Effector memory CD8-positive, alpha-beta T cell (primary cell): ENCODE data around the gene CLK3.

Source experiments
- ATAC-seq: fragments of 150-1000 bp; cut with Tn5 transposase; replicated peaks from 2 replicates; pipeline ENCODE4 v1.10.0; 2021; ENCODE audit warnings: mild to moderate bottlenecking, moderate library complexity
- DNase-seq, 3 experiments: peaks; one replicate each; pipeline ENCODE4 v3.0.0; 2021
- H3K27ac Mint-ChIP-seq, 2 donors: one replicate each; pipeline ENCODE4 v1.8.0; 2022; ENCODE audit warnings: mild to moderate bottlenecking in 2 of 2, mixed read lengths in 2 of 2, moderate library complexity in 2 of 2
- H3K27me3 Mint-ChIP-seq, 2 donors: one replicate each; pipeline ENCODE4 v1.8.0; 2022; ENCODE audit warnings: mixed read lengths in 2 of 2
- H3K36me3 Mint-ChIP-seq: one replicate; pipeline ENCODE4 v1.8.0; 2022; ENCODE audit warnings: mild to moderate bottlenecking, moderate library complexity, mixed read lengths; ENCODE audit not compliant: insufficient read depth
- H3K4me1 Mint-ChIP-seq, 2 donors: one replicate each; pipeline ENCODE4 v1.8.0; 2022; ENCODE audit warnings: low read depth in 2 of 2, mixed read lengths in 2 of 2
- H3K4me3 Mint-ChIP-seq, 2 donors: one replicate each; pipeline ENCODE4 v1.8.0; 2022; ENCODE audit warnings: mild to moderate bottlenecking in 2 of 2, mixed read lengths in 2 of 2, moderate library complexity in 2 of 2
- H3K9me3 Mint-ChIP-seq, 2 donors: one replicate each; pipeline ENCODE4 v1.8.0; 2022; ENCODE audit warnings: mixed read lengths in 2 of 2

The CLK3 gene

DNA sequence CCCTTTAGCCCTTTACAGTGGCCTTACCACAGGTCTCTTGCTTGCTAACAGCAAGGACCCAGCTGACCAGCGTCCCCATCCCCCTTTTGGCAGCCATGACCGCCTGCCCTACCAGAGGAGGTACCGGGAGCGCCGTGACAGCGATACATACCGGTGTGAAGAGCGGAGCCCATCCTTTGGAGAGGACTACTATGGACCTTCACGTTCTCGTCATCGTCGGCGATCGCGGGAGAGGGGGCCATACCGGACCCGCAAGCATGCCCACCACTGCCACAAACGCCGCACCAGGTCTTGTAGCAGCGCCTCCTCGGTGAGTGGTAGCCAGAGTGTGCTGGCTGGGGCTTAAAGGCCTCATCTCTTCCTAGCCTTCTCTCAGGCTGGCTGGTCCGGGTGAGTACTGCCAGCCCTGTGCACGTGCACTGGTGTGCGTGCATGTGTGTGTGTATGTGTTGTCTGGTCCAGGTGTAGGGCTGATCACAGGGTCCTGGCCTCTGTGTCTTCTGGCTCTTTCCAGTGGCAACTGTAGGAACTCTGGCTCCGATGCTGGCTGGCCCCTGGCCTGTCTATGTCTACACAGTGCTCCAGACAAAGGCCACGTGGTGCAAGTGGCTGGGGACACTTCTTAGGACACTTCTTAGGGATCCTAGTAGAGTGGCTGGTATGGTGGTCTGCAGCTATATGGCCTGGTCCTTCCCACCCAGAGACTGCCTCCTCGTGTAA, 4.4 kb downstream of the CLK3 start:
- ATAC-seq (no peak), DNase-seq (no peak)
- H3K9me3 Mint-ChIP-seq, result no peaks in the 10 kb centered on the region
- H3K4me1 Mint-ChIP-seq, result peaks cover 50% of the 10 kb centered on the region in 2 donors
- peak overlapping the region in 1 of 2 donors; percentile 85 for H3K27ac Mint-ChIP-seq
- H3K36me3 Mint-ChIP-seq, result peaks cover 70% of the 10 kb centered on the region
- no peak overlapping the region for H3K4me3 Mint-ChIP-seq
- no peaks in the 10 kb centered on the region for H3K27me3 Mint-ChIP-seq

DNA sequence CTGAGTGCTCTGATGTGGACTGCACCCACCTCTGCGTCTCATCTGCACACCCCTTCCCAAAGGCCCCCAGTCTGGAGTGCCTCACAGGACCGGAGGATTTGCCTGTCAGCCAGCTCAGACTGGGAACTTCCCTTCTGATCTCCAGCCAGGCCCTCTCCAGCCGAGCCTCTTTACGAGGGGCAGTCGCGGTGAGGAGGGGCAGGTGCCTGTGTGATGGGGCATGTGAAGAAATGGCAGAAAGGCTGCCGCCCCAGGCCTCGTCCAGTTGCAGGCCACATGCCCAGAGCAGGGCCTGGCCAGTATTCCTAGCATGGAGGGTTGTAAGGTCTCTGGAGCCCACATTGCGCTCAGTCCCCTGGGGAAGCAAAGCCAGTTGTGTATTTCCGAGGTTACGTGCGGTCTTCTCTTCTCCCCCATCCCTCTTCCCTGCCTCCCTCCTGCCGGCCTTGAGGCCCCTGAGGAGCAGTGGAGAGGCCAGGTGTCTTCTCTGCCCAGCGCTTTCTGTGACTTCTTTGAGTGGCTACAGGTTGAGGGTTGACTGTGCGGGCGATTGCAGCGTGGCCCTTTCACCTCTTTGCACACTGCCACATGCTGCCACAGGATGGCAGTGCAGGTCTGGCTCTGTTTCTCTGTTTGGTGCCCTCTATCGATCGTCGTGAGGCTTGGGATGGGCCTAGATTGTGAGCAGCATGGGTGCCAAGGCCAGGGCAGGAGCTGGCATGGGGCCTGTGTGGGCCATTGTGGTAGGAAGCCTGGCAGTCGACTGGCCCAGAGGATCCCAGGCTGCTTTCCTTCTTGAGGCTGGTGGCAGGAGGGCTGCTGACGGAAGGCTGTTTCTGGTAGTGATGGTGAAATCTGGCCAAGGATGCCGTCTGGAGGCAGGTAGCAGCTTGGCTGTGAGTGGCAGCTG, 5.3 kb downstream of the CLK3 start:
- Mint-ChIP-seq H3K36me3 (peaks cover 76% of the 10 kb centered on the region), H3K4me3 (peak overlapping the region; percentile 7 to 42), H3K4me1 (peaks cover 49 to 50% of the 10 kb centered on the region in 2 donors), H3K9me3 (no peaks in the 10 kb centered on the region), H3K27me3 (no peaks in the 10 kb centered on the region), H3K27ac (peak overlapping the region; percentile 9 to 87)
- DNase-seq (peak; percentile 65 to 69 (median 67)), ATAC-seq (peak; percentile 87)

DNA sequence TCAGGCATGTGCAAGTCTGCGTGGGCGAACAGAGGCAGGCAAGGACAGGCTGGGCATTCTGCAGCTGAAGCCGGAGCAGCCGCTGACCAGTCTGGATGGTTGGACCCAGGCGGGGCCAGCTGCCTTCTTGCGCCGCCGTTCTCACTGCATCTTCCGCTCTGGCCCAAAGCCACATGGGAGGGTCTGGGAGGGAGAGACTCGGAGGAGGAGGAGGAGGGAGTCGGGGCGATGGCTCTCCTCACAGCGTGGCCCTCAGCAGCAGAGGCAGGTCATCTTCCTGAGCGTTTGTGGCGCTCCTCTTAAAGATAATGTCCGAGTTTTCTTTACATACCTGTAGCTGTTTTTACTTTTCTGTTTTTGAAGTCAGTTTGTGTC, 5.9 kb downstream of the CLK3 start:
- Mint-ChIP-seq H3K4me1 (peaks cover 46 to 47% of the 10 kb centered on the region in 2 donors), H3K27me3 (no peaks in the 10 kb centered on the region), H3K27ac (peak overlapping the region in 1 of 2 donors; percentile 87), H3K36me3 (peaks cover 75% of the 10 kb centered on the region), H3K9me3 (no peaks in the 10 kb centered on the region), H3K4me3 (no peak overlapping the region)
- ATAC-seq, result no peak
- no peak for DNase-seq

DNA sequence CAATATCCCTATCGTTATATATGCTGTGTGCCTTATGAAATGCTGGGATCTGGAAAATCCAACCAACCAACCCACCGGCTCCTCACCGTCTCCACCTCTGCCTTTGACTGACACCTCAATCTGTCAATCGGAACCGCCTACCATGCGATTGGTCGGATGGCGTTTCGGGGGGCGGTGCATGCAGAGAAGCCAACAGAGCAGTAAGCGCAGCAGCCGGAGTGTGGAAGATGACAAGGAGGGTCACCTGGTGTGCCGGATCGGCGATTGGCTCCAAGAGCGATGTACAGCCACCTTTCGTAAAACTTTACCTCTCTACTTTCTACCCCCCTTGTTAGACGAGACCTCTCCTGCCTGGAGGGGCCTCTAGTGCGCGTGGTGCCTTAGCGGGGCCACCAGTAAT, 6.3 kb downstream of the CLK3 start:
- no peak for DNase-seq
- no peaks in the 10 kb centered on the region for H3K9me3 Mint-ChIP-seq
- H3K36me3 Mint-ChIP-seq, result peaks cover 72% of the 10 kb centered on the region
- H3K27ac Mint-ChIP-seq, result no peak overlapping the region
- ATAC-seq, result no peak
- H3K4me1 Mint-ChIP-seq, result peaks cover 42 to 43% of the 10 kb centered on the region in 2 donors
- no peaks in the 10 kb centered on the region for H3K27me3 Mint-ChIP-seq
- no peak overlapping the region for H3K4me3 Mint-ChIP-seq

DNA sequence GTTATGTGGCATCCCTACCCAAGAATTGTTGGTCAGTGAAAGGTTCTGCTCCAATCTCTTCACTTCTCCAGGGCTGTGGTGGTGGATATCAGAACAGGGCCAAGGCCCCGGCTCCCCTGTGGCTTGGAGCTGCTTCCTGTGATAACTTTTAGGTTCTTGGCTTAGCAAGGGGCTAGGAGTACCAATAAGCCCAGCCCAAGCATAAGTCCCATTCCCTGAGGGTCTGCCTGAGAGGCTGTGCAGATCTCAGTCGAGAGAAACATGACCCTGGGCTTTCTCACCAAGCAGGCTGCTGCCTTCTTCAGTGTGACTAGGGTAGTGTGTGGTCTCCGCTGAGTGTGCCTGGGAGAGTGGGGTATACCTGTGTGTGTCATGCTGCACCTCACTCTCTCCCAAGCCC, 7.1 kb downstream of the CLK3 start:
- Mint-ChIP-seq H3K27me3 (no peaks in the 10 kb centered on the region), H3K9me3 (no peaks in the 10 kb centered on the region), H3K4me1 (peaks cover 34 to 35% of the 10 kb centered on the region in 2 donors), H3K36me3 (peaks cover 79% of the 10 kb centered on the region), H3K27ac (no peak overlapping the region), H3K4me3 (no peak overlapping the region)
- no peak for ATAC-seq
- DNase-seq, result no peak

DNA sequence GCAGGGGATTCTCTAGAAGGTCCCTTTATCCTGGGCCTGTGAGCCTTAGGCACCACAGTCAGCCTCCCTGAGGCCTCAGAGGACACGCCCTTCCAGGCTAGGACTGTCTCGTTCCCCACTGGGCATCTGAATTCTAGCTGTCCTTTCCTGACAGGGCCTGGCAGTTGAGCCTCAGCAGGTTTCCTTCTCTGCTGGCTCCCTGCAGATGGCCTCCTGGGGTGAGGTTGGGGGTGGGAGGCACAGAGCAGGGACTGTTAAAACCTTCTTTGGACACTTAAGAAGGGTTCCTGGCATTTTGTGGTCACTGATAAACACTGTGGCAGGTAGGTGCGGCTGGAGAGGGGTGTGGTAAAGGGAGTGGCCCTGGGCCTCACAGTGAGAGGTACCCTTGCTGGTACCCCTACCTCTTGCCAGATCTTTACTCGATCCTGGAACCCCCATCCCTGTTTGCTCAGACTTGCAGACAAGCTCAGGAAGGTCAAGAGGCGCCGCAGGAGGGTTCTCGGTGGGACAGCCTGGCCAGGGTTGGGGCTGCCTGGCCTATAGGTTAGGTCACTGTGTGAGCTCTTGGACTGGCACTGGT, 8.5 kb downstream of the CLK3 start:
- no peaks in the 10 kb centered on the region for H3K9me3 Mint-ChIP-seq

DNA sequence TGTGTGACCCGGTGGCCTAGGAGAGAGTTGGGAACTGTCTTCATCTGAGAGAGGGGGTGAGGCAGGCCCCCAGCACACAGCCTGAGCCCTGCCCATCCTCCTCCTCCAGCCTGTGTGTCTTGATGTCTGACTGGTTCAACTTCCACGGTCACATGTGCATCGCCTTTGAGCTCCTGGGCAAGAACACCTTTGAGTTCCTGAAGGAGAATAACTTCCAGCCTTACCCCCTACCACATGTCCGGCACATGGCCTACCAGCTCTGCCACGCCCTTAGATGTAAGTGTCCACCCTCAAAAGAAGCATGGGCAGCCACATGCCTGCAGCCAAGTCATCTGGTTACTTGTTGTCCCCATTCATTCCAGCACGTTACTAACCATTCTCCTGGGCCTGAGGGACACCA, 10.1 kb downstream of the CLK3 start:
- Mint-ChIP-seq H3K27ac (peak overlapping the region in 1 of 2 donors; percentile 53), H3K4me1 (peaks cover 13 to 15% of the 10 kb centered on the region in 2 donors)

More for the DNA sequence above, 8.5 kb downstream of the CLK3 start:
- DNase-seq, result no peak
- ATAC-seq, result no peak
- Mint-ChIP-seq H3K36me3 (peaks cover 84% of the 10 kb centered on the region), H3K27ac (peak overlapping the region in 1 of 2 donors; percentile 83), H3K4me1 (peaks cover 25 to 28% of the 10 kb centered on the region in 2 donors), H3K27me3 (no peaks in the 10 kb centered on the region), H3K4me3 (no peak overlapping the region)

DNA sequence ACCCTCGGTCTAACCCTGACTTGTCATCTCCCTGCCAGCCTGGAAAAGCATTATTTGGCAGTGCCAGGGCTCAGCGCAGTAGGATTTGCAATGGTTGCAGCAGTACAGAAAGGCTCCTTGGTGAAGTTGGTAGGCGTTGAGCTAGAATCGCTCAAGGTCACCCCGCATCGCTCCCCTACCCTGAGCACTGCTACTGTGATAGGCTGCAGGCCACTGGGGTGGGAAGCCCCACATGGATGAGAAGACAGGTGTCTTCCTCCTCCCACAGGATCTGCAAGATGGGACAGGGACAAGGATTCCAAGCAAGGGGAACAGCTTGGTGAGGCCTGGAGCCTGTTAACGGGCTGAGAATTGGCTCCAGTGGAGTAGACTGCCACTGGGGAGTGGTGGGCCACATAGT, 10.7 kb downstream of the CLK3 start:
- no peaks in the 10 kb centered on the region for H3K27me3 Mint-ChIP-seq
- H3K27ac Mint-ChIP-seq, result peak overlapping the region in 1 of 2 donors; percentile 53
- ATAC-seq (no peak), DNase-seq (no peak)
- peaks cover 82% of the 10 kb centered on the region for H3K36me3 Mint-ChIP-seq
- no peaks in the 10 kb centered on the region for H3K9me3 Mint-ChIP-seq
- H3K4me1 Mint-ChIP-seq, result peaks cover 7 to 9% of the 10 kb centered on the region in 2 donors
- no peak overlapping the region for H3K4me3 Mint-ChIP-seq

More for the DNA sequence above, 10.1 kb downstream of the CLK3 start:
- H3K27me3 Mint-ChIP-seq, result no peaks in the 10 kb centered on the region
- no peak for ATAC-seq
- no peaks in the 10 kb centered on the region for H3K9me3 Mint-ChIP-seq
- no peak for DNase-seq
- H3K4me3 Mint-ChIP-seq, result no peak overlapping the region
- peaks cover 85% of the 10 kb centered on the region for H3K36me3 Mint-ChIP-seq

DNA sequence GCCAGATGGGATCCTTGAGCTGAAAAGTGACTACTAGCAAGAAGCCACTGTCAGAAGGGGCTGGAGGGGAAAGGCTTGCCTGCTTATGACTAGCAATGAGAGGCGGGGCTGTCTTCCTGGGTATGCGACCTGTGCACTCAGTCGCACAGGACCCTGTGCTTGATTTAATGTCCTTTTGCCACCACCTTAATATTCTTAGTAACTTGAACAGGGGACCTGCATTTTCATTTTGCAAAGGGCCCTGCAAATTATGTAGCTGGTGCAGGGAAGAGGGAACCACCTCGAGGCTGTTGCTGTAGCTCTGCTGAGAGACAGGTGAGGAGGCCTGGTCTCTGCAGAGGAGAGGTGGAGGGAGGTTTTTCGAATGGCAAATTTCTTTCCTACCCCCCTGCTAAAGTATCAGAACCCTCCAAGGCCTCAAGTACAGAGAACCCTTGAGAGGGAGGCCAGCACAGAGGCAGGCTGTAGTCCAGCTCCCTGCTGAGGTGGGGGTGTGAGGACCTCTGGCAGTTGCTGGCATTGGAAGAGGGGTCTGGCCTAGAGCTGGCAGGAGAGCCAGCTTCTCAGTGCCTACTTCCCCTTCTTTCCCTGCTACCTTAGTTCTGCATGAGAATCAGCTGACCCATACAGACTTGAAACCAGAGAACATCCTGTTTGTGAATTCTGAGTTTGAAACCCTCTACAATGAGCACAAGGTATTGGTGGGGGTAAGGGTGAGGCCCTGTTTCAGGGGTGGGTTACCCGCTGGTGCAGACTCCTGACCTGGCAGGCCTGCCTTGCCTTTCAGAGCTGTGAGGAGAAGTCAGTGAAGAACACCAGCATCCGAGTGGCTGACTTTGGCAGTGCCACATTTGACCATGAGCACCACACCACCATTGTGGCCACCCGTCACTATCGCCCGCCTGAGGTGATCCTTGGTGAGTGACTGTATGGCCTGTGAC, 11.4 kb downstream of the CLK3 start:
- Mint-ChIP-seq H3K27me3 (no peaks in the 10 kb centered on the region), H3K4me1 (peaks cover 5 to 9% of the 10 kb centered on the region in 2 donors), H3K4me3 (no peak overlapping the region), H3K27ac (peak overlapping the region in 1 of 2 donors; percentile 53), H3K36me3 (peaks cover 75% of the 10 kb centered on the region), H3K9me3 (no peaks in the 10 kb centered on the region)
- DNase-seq, result no peak
- peak; percentile 26 for ATAC-seq

DNA sequence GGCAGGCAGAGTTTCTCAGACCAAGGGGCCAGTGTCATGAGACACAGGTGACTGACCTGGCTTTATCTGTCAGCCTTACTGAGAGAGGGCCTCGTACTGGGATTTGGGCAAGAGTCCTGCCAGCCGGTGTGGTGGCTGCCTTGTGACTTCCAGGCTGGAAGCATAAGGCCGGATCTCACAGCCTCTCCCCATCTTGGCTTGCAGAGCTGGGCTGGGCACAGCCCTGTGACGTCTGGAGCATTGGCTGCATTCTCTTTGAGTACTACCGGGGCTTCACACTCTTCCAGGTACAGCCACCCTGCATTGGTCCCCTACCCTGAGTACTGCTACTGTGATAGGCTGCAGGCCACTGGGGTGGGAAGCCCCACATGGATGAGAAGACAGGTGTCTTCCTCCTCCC, 12.1 kb downstream of the CLK3 start:
- no peaks in the 10 kb centered on the region for H3K9me3 Mint-ChIP-seq
- peaks cover 68% of the 10 kb centered on the region for H3K36me3 Mint-ChIP-seq
- ATAC-seq, result no peak
- peak overlapping the region in 1 of 2 donors; percentile 57 for H3K27ac Mint-ChIP-seq
- no peak overlapping the region for H3K4me3 Mint-ChIP-seq
- DNase-seq, result no peak
- no peaks in the 10 kb centered on the region for H3K27me3 Mint-ChIP-seq
- H3K4me1 Mint-ChIP-seq, result peaks cover 0 to 8% of the 10 kb centered on the region in 2 donors

DNA sequence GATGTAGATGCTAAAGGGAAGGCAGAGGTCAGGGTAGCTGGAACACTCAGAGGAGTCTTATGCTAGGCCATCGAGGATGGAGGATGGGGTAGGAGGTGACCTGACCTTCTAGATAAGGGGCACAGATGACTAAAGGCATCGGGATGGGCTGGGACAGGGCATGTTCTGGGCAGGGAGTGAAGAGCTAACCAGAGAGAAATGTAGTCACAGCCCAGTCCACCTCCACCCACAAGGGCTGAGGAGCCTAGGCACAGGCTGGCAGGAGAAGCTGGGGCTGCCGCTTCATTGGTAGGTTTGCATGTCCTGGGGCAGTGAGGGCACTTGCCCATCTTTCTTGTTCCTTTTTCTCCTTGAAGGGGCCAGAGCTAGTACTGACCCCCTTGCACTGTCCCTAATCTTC, 12.6 kb downstream of the CLK3 start:
- H3K36me3 Mint-ChIP-seq, result peaks cover 63% of the 10 kb centered on the region
- DNase-seq (no peak), ATAC-seq (no peak)
- H3K4me3 Mint-ChIP-seq, result no peak overlapping the region
- H3K27ac Mint-ChIP-seq, result peak overlapping the region in 1 of 2 donors; percentile 57
- H3K9me3 Mint-ChIP-seq, result no peaks in the 10 kb centered on the region
- H3K27me3 Mint-ChIP-seq, result no peaks in the 10 kb centered on the region
- peaks cover 0 to 8% of the 10 kb centered on the region in 2 donors for H3K4me1 Mint-ChIP-seq

DNA sequence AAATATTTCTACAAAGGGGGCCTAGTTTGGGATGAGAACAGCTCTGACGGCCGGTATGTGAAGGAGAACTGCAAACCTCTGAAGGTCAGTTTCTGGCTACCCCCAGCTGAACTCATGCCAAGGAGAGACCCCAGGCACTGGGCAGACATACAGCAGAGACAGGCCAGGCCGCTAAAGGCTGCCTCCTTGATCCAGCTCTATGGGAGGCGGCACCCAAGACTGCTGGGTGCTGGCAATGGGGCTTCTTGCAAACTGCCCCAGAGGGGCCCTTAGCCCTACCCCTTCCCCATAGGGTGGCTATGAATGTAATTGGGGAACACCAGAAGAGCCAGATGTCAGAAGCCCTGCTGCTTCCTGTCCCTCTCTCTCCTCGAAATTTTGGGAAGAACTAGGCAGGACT, 13.3 kb downstream of the CLK3 start:
- DNase-seq (no peak), ATAC-seq (no peak)
- Mint-ChIP-seq H3K4me3 (no peak overlapping the region), H3K36me3 (peaks cover 57% of the 10 kb centered on the region), H3K27me3 (no peaks in the 10 kb centered on the region), H3K4me1 (peaks cover 0 to 8% of the 10 kb centered on the region in 2 donors), H3K9me3 (no peaks in the 10 kb centered on the region), H3K27ac (peak overlapping the region in 1 of 2 donors; percentile 63)
